ENCODE results near the gene MRPL55.

The MRPL55 gene

DNA sequence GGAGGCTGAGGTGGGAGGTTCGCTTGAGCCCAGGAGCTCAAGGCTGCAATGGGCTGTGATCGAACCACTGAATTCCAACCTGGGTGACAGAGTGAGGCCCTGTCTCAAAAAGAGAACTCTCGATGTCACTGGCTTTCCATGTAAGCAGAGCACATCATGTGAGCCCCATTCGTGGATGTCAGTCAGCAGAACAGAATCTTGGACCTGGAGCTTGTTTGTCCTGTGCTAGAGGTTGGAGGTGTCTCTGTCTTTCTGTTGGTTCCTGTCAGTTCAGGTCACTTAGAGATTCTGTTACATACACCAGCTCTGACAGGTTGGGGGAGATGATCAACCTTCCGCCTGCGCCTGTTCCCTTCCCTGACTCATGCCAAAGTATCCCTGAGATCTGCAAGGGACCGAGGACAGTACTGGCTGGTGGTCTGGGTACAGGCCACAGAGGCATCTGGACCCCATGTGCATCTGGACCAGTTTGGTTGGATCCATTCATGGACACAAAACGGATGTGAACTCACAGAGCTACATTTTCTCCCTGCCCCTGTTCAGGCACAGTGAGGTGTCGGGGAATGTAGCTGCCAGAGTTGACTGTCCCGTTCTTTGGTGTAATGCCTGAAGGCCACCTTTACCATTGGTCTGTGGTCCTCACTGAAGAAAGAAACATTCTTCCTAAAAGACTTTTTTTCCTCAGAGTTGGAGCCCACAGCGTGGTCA, 16.6 kb downstream of the MRPL55 start:
- Histone ChIP-seq H3K36me3 (ENCODE audit: control insufficient read depth, insufficient read depth, low read length) (peaks cover 12% of the 10 kb centered on the region), H3K27ac (ENCODE audit: low read length) (no peak overlapping the region), H3K9me3 (ENCODE audit: control insufficient read depth, insufficient read depth, low read length) (no peaks in the 10 kb centered on the region), H3K27me3 (ENCODE audit: control insufficient read depth, insufficient read depth, low read length) (no peaks in the 10 kb centered on the region), H3K4me3 (ENCODE audit: low read length) (no peak overlapping the region), H3K4me1 (ENCODE audit: control insufficient read depth, insufficient read depth, low read length) (no peaks in the 10 kb centered on the region; the same call in 1 of the 2 replicates)
- no CpG with 5 or more reads among the region's 11 CpGs for WGBS (ENCODE audit: insufficient coverage, insufficient read length)
- no peak for DNase-seq (ENCODE audit: low read depth, low spot score)

DNA sequence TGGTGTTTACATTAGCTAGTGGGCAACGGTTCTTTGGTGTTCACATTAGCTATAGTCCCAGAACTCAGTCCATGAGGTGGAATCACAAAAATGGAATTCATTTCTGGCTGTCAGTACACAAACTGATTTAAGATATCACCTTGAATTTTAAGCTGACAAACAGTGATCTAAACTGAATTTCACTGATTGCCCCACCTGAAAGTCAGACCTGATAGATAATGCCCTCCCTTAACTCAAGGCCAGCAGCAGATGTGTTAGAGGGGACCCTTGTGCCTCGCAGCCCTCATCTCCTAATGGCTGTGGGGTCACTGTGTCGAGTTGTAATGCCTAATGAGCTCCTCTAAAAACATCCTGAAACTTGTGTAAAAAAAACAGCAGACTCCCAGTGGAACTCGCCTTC, 18.0 kb downstream of the MRPL55 start:
- Histone ChIP-seq H3K36me3 (ENCODE audit: control insufficient read depth, insufficient read depth, low read length) (peaks cover 8% of the 10 kb centered on the region; the same call in 1 of the 2 replicates), H3K9me3 (ENCODE audit: control insufficient read depth, insufficient read depth, low read length) (no peaks in the 10 kb centered on the region), H3K4me1 (ENCODE audit: control insufficient read depth, insufficient read depth, low read length) (no peaks in the 10 kb centered on the region; the same call in 1 of the 2 replicates), H3K27me3 (ENCODE audit: control insufficient read depth, insufficient read depth, low read length) (no peaks in the 10 kb centered on the region), H3K4me3 (ENCODE audit: low read length) (no peak overlapping the region), H3K27ac (ENCODE audit: low read length) (no peak overlapping the region)
- no CpG with 5 or more reads among the region's 4 CpGs for WGBS (ENCODE audit: insufficient coverage, insufficient read length)
- no peak for DNase-seq (ENCODE audit: low read depth, low spot score)

DNA sequence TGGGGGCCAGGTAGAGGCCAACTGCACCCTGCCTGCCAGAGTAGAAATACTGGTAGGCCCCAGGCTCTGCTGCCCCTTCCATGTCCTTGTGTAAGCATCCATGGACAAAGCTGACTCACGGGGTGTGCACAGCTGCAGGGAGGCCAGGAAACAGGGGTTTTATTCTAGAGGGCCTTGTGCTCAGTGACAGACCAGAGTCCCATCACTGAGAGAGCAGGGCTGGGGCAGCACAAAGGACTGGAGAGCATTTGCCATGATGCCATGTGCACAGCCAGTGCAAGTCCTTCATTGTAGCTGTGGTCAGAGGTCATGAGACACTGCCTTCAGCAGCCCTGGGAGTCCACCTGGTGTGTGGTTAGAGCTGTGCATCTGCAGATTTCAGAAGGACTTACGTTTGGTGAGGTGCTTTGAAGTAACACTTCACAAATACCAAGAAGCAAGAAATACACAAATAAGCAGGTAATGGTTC, 18.5 kb downstream of the MRPL55 start:
- H3K4me3 ChIP-seq (ENCODE audit: low read length), result no peak overlapping the region
- no peak overlapping the region for H3K27ac ChIP-seq (ENCODE audit: low read length)
- WGBS (ENCODE audit: insufficient coverage, insufficient read length), result no CpG with 5 or more reads among the region's 2 CpGs
- no peaks in the 10 kb centered on the region for H3K27me3 ChIP-seq (ENCODE audit: control insufficient read depth, insufficient read depth, low read length)
- no peaks in the 10 kb centered on the region; the same call in 1 of the 2 replicates for H3K4me1 ChIP-seq (ENCODE audit: control insufficient read depth, insufficient read depth, low read length)
- no peaks in the 10 kb centered on the region for H3K9me3 ChIP-seq (ENCODE audit: control insufficient read depth, insufficient read depth, low read length)
- peaks cover 8% of the 10 kb centered on the region; the same call in 1 of the 2 replicates for H3K36me3 ChIP-seq (ENCODE audit: control insufficient read depth, insufficient read depth, low read length)
- no peak for DNase-seq (ENCODE audit: low read depth, low spot score)

DNA sequence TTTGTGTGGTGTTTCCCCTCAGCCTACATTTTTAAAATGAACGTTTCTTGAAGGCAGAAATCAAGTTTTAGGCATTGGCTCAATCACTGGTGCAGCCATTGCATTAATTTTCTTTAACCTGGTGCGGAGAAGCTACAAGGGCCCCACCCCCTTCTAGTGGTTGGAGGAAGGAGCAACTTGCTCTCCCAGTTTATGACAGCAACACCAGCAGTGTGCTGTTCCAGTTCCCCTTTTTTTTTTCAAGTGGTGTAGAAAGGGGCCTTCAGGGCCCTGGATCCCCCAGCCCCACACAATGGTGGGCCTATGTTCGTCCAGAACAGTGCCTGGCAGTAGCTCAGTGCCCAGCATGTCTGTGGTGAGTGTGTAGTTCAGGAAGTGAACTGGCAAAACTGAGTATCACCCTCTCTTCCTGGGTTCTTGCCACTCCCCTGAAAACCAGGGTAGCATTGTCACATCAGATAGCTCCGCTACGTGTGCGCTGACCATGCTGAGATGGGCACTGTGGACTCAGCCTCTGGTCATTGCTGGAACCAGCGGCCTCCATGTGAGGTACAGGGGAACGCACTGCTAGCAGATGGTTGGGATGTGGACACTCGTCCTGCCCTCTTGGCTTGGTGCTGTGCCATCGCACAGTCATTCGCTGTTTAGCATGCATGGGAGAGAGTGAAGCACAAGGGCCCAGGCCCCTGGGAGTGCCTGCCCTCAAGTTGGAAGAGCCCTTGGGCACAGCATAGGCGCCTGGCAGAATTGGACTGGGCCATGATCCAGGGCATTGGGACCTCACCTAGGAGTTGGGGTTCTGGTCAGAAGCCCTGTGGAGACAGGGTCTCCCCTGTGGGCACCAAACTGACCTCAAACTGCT, 19.3 kb downstream of the MRPL55 start:
- no peak for DNase-seq (ENCODE audit: low read depth, low spot score)
- Histone ChIP-seq H3K4me3 (ENCODE audit: low read length) (no peak overlapping the region), H3K27ac (ENCODE audit: low read length) (no peak overlapping the region), H3K36me3 (ENCODE audit: control insufficient read depth, insufficient read depth, low read length) (peaks cover 8% of the 10 kb centered on the region; the same call in 1 of the 2 replicates), H3K27me3 (ENCODE audit: control insufficient read depth, insufficient read depth, low read length) (no peaks in the 10 kb centered on the region), H3K4me1 (ENCODE audit: control insufficient read depth, insufficient read depth, low read length) (no peaks in the 10 kb centered on the region; the same call in 1 of the 2 replicates), H3K9me3 (ENCODE audit: control insufficient read depth, insufficient read depth, low read length) (no peaks in the 10 kb centered on the region)
- WGBS (ENCODE audit: insufficient coverage, insufficient read length), result no CpG with 5 or more reads among the region's 12 CpGs

DNA sequence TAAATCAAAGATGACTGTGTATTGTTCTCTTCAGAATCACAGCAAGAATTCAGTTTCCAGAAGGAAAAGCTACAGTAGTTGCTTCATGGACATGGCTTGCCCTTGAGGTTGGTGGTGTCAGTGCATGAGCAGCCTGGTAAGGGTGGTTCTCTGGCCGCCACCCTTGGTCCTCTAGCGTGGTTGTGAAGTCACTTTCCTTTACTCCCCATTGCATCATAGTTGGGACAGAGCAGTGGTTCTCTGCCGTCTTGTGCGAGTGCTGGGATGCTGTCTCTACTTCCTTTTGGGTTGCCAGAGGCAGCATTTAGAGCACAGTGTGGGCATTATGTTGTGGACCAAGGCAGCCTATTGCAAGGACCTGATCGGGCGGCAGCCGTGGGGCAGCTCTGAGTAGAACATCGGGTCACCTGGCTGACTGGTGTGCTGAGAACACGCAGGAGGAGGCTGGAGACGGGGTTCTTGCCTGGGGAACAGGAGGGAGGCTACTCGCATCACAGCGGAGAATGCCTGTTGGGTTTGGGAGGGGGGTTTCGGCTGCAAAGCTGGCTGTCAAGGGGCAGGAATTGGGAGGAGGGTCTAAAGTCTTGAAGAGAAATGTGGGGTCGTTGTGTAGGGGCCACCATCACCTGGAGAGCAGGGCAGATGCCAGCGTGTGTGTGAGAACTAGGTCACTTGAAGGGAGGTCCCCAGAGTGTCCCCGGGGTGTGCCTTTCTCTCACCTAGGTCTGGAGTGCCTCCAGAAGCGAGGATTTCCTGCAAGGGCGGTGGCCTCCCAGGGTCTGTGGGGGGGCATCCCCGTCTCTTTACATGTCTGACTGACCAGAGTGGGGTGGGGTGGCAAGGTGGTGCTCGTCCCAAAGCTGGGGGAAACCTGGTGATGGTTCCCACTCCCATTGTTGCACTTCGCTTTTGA, 20.3 kb downstream of the MRPL55 start:
- H3K9me3 ChIP-seq (ENCODE audit: control insufficient read depth, insufficient read depth, low read length), result no peaks in the 10 kb centered on the region
- H3K27me3 ChIP-seq (ENCODE audit: control insufficient read depth, insufficient read depth, low read length), result no peaks in the 10 kb centered on the region
- H3K27ac ChIP-seq (ENCODE audit: low read length), result no peak overlapping the region
- DNase-seq (ENCODE audit: low read depth, low spot score), result no peak
- no CpG with 5 or more reads among the region's 21 CpGs for WGBS (ENCODE audit: insufficient coverage, insufficient read length)
- peaks cover 8% of the 10 kb centered on the region; the same call in 1 of the 2 replicates for H3K36me3 ChIP-seq (ENCODE audit: control insufficient read depth, insufficient read depth, low read length)
- no peak overlapping the region for H3K4me3 ChIP-seq (ENCODE audit: low read length)
- peaks cover 4% of the 10 kb centered on the region for H3K4me1 ChIP-seq (ENCODE audit: control insufficient read depth, insufficient read depth, low read length)

DNA sequence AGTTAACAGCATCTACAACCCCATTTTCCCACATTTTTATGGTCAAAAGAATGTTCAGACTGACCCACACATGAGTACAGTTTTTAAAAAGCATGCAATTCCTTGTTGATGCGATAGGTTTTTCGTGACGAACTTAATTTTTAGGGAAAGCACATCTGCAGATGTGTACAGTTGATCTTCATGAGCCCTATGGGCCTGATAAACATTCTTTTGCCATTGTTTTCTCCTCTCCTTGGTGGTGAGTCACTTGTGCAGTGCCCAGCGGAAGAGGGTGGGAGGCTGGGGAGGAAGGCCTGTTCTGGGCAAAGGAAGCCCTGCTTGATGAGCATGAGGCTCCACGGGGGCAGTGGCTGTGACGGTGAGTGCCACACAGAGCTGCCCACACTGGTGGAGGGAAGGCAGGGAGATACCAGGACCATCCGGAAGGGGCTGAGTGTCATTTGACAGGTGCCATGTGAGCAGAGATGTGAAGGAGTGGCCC, 21.3 kb downstream of the MRPL55 start:
- peaks cover 8% of the 10 kb centered on the region; the same call in 1 of the 2 replicates for H3K36me3 ChIP-seq (ENCODE audit: control insufficient read depth, insufficient read depth, low read length)
- no peak overlapping the region for H3K4me3 ChIP-seq (ENCODE audit: low read length)
- DNase-seq (ENCODE audit: low read depth, low spot score), result no peak
- peaks cover 4% of the 10 kb centered on the region for H3K4me1 ChIP-seq (ENCODE audit: control insufficient read depth, insufficient read depth, low read length)
- no CpG with 5 or more reads among the region's 7 CpGs for WGBS (ENCODE audit: insufficient coverage, insufficient read length)
- no peaks in the 10 kb centered on the region for H3K27me3 ChIP-seq (ENCODE audit: control insufficient read depth, insufficient read depth, low read length)
- no peaks in the 10 kb centered on the region for H3K9me3 ChIP-seq (ENCODE audit: control insufficient read depth, insufficient read depth, low read length)
- H3K27ac ChIP-seq (ENCODE audit: low read length), result no peak overlapping the region

DNA sequence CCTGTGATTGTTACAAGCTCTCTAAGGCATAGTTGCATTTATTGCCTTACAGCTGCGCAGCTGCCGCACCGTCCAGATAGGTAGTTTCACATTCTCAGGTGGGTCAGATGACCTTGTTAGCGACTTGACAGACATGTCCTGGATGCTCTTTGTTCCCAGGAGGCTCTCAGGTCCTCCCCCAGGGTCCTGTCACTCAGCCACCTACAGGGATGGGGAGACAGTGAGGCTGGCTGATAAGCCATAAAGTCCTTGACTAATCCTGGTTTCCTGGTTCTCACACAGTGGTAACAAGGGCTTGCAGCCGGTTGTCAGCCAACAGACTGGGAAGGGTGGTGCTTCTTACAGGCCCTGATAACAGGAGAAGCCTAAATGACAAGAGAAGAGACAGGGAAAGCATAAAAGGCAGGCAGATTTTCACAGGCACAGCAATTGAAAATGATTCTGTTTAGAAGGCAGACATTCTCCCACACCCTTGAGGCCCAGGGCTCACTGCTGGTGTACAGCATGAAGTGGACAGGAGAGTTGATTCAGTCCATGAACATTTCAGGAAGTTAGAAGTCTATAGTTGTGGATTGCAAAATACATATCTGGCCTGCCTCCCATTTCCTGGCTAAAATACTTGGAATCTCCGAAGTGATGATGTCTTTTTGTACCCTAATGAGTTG, 23.7 kb downstream of the MRPL55 start:
- no CpG with 5 or more reads among the region's 6 CpGs for WGBS (ENCODE audit: insufficient coverage, insufficient read length)
- Histone ChIP-seq H3K27ac (ENCODE audit: low read length) (no peak overlapping the region), H3K9me3 (ENCODE audit: control insufficient read depth, insufficient read depth, low read length) (no peaks in the 10 kb centered on the region), H3K4me1 (ENCODE audit: control insufficient read depth, insufficient read depth, low read length) (peaks cover 5% of the 10 kb centered on the region), H3K4me3 (ENCODE audit: low read length) (no peak overlapping the region), H3K27me3 (ENCODE audit: control insufficient read depth, insufficient read depth, low read length) (no peaks in the 10 kb centered on the region), H3K36me3 (ENCODE audit: control insufficient read depth, insufficient read depth, low read length) (peaks cover 8% of the 10 kb centered on the region; the same call in 1 of the 2 replicates)
- DNase-seq (ENCODE audit: low read depth, low spot score), result no peak

DNA sequence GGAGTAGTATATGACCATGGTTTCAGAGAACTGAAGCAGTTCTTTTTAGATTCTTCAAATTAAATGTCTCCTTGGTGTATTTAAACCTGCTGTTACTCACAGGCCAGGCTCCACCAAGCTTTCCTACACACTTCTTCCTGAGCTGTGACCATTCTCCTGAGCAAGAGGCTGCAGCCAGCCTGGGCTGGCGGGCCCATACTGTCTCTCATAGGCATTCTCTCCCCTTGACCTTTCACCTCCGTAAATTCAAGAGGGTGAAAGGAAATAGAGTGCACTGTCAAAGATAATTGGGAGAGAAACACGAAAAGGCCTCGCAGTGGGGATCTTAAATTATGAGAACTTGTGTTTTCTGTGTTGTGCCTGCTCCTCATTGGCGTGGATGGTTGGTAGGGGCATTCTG, 24.3 kb downstream of the MRPL55 start:
- no CpG with 5 or more reads among the region's 5 CpGs for WGBS (ENCODE audit: insufficient coverage, insufficient read length)
- 0 out of 2 replicates have a peak, but pooled peaks cover under 1% of the 10 kb centered on the region for H3K27me3 ChIP-seq (ENCODE audit: control insufficient read depth, insufficient read depth, low read length)
- no peak overlapping the region for H3K27ac ChIP-seq (ENCODE audit: low read length)
- DNase-seq (ENCODE audit: low read depth, low spot score), result no peak
- peaks cover 6% of the 10 kb centered on the region; the same call in 1 of the 2 replicates for H3K36me3 ChIP-seq (ENCODE audit: control insufficient read depth, insufficient read depth, low read length)
- peaks cover 5% of the 10 kb centered on the region for H3K4me1 ChIP-seq (ENCODE audit: control insufficient read depth, insufficient read depth, low read length)
- no peak overlapping the region for H3K4me3 ChIP-seq (ENCODE audit: low read length)
- no peaks in the 10 kb centered on the region for H3K9me3 ChIP-seq (ENCODE audit: control insufficient read depth, insufficient read depth, low read length)

DNA sequence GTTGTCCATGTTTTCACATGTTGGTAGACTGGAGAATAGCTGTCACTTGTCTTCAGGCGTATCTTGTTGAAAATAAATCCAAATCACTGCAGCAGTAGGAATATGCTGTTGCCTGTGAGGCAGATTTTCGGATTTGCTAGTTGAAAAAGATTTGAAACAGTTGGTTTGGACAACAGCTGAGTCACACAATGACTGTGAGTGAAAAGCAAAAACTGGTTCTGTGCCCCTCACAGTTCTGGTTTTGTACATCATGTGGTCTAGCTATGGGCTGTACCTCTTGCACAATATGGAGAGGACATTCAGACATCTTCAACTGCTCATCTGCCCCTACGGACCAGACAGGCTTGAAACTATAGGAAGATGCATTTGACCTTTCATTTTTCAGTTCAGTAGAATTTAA, 24.8 kb downstream of the MRPL55 start:
- 0 out of 2 replicates have a peak, but pooled peaks cover 5% of the 10 kb centered on the region for H3K36me3 ChIP-seq (ENCODE audit: control insufficient read depth, insufficient read depth, low read length)
- no CpG with 5 or more reads among the region's 3 CpGs for WGBS (ENCODE audit: insufficient coverage, insufficient read length)
- H3K9me3 ChIP-seq (ENCODE audit: control insufficient read depth, insufficient read depth, low read length), result no peaks in the 10 kb centered on the region
- peaks cover 4% of the 10 kb centered on the region; the same call in 1 of the 2 replicates for H3K27me3 ChIP-seq (ENCODE audit: control insufficient read depth, insufficient read depth, low read length)
- H3K27ac ChIP-seq (ENCODE audit: low read length), result no peak overlapping the region
- peak overlapping the region; percentile 94; the same call in 1 of the 2 replicates for H3K4me3 ChIP-seq (ENCODE audit: low read length)
- DNase-seq (ENCODE audit: low read depth, low spot score), result no peak
- H3K4me1 ChIP-seq (ENCODE audit: control insufficient read depth, insufficient read depth, low read length), result peaks cover 5% of the 10 kb centered on the region; the same call in 1 of the 2 replicates
